ENCODE measurements around the gene RAD51B.
A peak's percentile ranks its signal among the peaks of the same experiment; 100 is the strongest.
"Not testable (repeated sequence)": the region's sequence is repeated elsewhere in the genome, so short reads cannot be mapped to it uniquely, and the experiment has no call there.

RAD51B gene

GRCh38 chr14:67943947-67944346 lies 124.4 kb downstream of the RAD51B start:
- DNase-seq (ENCODE audit: low spot score): peak; percentile 67

GRCh38 chr14:67944605-67945004 lies 125.0 kb downstream of the RAD51B start:
- no peak for DNase-seq (ENCODE audit: low spot score)

GRCh38 chr14:67949771-67950170 lies 130.2 kb downstream of the RAD51B start:
- DNase-seq (ENCODE audit: low spot score): no peak

- no peak for DNase-seq (ENCODE audit: low spot score)
These were observed 130.8 kb downstream of the RAD51B start for GRCh38 chr14:67950386-67950785.

GRCh38 chr14:67951529-67952135 lies 132.1 kb downstream of the RAD51B start:
- no peak for DNase-seq (ENCODE audit: low spot score)

- DNase-seq (ENCODE audit: low spot score): no peak
These were observed 132.8 kb downstream of the RAD51B start for GRCh38 chr14:67952381-67952780.

- no peak for DNase-seq (ENCODE audit: low spot score)
These were observed 133.2 kb downstream of the RAD51B start for GRCh38 chr14:67952786-67953185.

- DNase-seq (ENCODE audit: low spot score): no peak
These were observed 135.7 kb downstream of the RAD51B start for GRCh38 chr14:67955261-67955660.

- DNase-seq (ENCODE audit: low spot score): no peak
These were observed 138.4 kb downstream of the RAD51B start for GRCh38 chr14:67957946-67958345.

- DNase-seq (ENCODE audit: low spot score): no peak
These were observed 142.1 kb downstream of the RAD51B start for GRCh38 chr14:67961676-67962075.

- no peak for DNase-seq (ENCODE audit: low spot score)
These were observed 142.7 kb downstream of the RAD51B start for GRCh38 chr14:67962215-67962644.

- no peak for DNase-seq (ENCODE audit: low spot score)
These were observed 144.0 kb downstream of the RAD51B start for GRCh38 chr14:67963545-67963944.

GRCh38 chr14:67963960-67964812 lies 144.6 kb downstream of the RAD51B start:
- DNase-seq (ENCODE audit: low spot score): no peak

GRCh38 chr14:67965696-67966095 lies 146.1 kb downstream of the RAD51B start:
- DNase-seq (ENCODE audit: low spot score): no peak

GRCh38 chr14:67967206-67967605 lies 147.6 kb downstream of the RAD51B start:
- no peak for DNase-seq (ENCODE audit: low spot score)

- DNase-seq (ENCODE audit: low spot score): not testable (repeated sequence)
These were observed 148.4 kb downstream of the RAD51B start for GRCh38 chr14:67967970-67968369.

GRCh38 chr14:67970923-67971322 lies 151.3 kb downstream of the RAD51B start:
- DNase-seq (ENCODE audit: low spot score): no peak

GRCh38 chr14:67971627-67972625 lies 152.3 kb downstream of the RAD51B start:
- DNase-seq (ENCODE audit: low spot score): no peak

- DNase-seq (ENCODE audit: low spot score): peak; percentile 31
These were observed 153.9 kb downstream of the RAD51B start for GRCh38 chr14:67973436-67973835.

GRCh38 chr14:67975470-67975869 lies 155.9 kb downstream of the RAD51B start:
- DNase-seq (ENCODE audit: low spot score): no peak

- DNase-seq (ENCODE audit: low spot score): no peak
These were observed 158.0 kb downstream of the RAD51B start for GRCh38 chr14:67977434-67978034.

Data from SK-N-DZ (cell line).